ENCODE results near the gene PIK3AP1. TPM values are rescaled to one million over a fixed set of nuclear protein-coding genes. Genes with fewer than 3 reads are reported as not detected.

Gene PIK3AP1
- total RNA-seq, 1 experiment from 2014 or later = 1.7 TPM

DNA sequence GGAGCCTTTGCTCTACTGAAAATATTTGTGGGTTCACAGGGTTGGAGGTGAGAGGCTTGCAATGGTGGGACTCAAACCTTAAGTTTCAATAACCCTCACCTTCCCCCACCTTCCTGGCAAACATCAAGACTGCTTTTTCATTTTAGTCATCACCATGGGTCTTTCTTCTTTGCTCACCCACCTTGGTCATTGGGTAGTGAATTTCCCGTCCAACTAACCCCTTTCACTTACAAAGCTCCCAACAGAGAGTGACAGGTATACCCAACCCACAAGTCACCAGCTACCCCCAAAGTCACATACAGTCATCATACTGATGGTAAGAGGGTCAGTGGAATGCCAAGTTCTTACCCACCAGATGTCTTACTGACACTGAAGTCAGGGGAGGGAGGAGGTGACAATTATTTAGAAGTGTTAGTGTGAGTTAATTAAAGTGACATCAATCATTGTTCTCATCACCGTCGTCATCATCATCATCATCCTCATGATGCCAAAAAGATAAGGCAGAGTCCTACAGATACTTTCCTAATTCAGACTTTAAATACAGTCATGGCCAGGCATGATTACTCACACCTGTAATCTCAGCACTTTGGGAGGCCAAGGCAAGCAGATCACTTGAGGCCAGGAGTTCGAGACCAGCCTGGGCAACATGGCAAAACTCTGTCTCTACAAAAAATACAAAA lies 49.0 kb downstream of the PIK3AP1 start:
- no peak overlapping the region for H3K9ac ChIP-seq (ENCODE audit: extremely low read depth, insufficient read length, low read length)
- no peak overlapping the region for H3K4ac ChIP-seq (ENCODE audit: low read depth, low read length)
- H3K4me2 ChIP-seq (ENCODE audit: insufficient read depth, insufficient read length, low read length) = no peak overlapping the region
- H3K9me3 Mint-ChIP-seq = no peaks in the 10 kb centered on the region
- no peak overlapping the region for H2BK15ac ChIP-seq (ENCODE audit: low read depth, low read length)
- H3T11ph ChIP-seq (ENCODE audit: low read length) = no peak overlapping the region
- no peaks in the 10 kb centered on the region for H3K36me3 Mint-ChIP-seq (ENCODE audit: insufficient read depth in 1 of 3, low read depth in 3 of 3)
- no peak for DNase-seq
- no peaks in the 10 kb centered on the region for H3K9me3 ChIP-seq (ENCODE audit: control insufficient read depth, low read depth, low read length)
- no peaks in the 10 kb centered on the region for H4K20me1 ChIP-seq (ENCODE audit: control insufficient read depth, insufficient read depth, insufficient read length)
- no peak overlapping the region for H2BK120ac ChIP-seq (ENCODE audit: low read depth, low read length, poor library complexity, severe bottlenecking)
- H3K79me1 ChIP-seq (ENCODE audit: insufficient read depth, low read depth, low read length, poor library complexity, severe bottlenecking) = no peaks in the 10 kb centered on the region
- no peak overlapping the region for H4K5ac ChIP-seq (ENCODE audit: insufficient read length, low read depth, low read length)
- H3K4me1 ChIP-seq (ENCODE audit: insufficient read depth, low read length) = no peaks in the 10 kb centered on the region
- H3K14ac ChIP-seq (ENCODE audit: insufficient read depth, low read length) = no peak overlapping the region
- no peak overlapping the region for H2BK20ac ChIP-seq (ENCODE audit: low read depth, low read length, poor library complexity, severe bottlenecking)
- no peak overlapping the region for H3K56ac ChIP-seq (ENCODE audit: insufficient read length, low read depth, low read length)
- no peak overlapping the region for H2BK12ac ChIP-seq (ENCODE audit: insufficient read length, low read depth, low read length)
- TF ChIP-seq CTCF (conservative IDR thresholded peaks at IDR 0.05) = no peak
- H3K27me3 Mint-ChIP-seq (ENCODE audit: low read depth) = no peaks in the 10 kb centered on the region
- no peak overlapping the region for H3K23ac ChIP-seq (ENCODE audit: insufficient read length, low read depth, low read length)
- no peaks in the 10 kb centered on the region for H3K23me2 ChIP-seq (ENCODE audit: insufficient read length, low read depth, low read length, poor library complexity, severe bottlenecking)
- H3K18ac ChIP-seq (ENCODE audit: insufficient read length, low read depth, low read length) = no peak overlapping the region
- H2AFZ ChIP-seq (ENCODE audit: low read length) = no peak overlapping the region
- H3K27ac Mint-ChIP-seq = peak overlapping the region in 1 of 3 experiments; percentile 9; a peak in 1 of 7 replicates
- no peaks in the 10 kb centered on the region for H3K79me2 ChIP-seq (ENCODE audit: insufficient read depth, low read length)
- H3K27ac ChIP-seq (ENCODE audit: insufficient read length, low read depth, low read length) = no peak overlapping the region
- no peaks in the 10 kb centered on the region for H3K27me3 ChIP-seq (ENCODE audit: insufficient read depth, low read length)
- H3K4me1 Mint-ChIP-seq = peaks cover 12 to 18% of the 10 kb centered on the region in 2 experiments
- H3K4me3 Mint-ChIP-seq = no peak overlapping the region
- no CpG with 5 or more reads among the region's 4 CpGs for WGBS (ENCODE audit: extremely low coverage, insufficient read length, low lambda C conversion rate)
- H4K91ac ChIP-seq (ENCODE audit: insufficient read length, low read depth, low read length) = no peak overlapping the region
- no peak overlapping the region for H2BK5ac ChIP-seq (ENCODE audit: insufficient read length, low read length)
- no peak overlapping the region for H2AK5ac ChIP-seq (ENCODE audit: insufficient read length, low read length)
- H4K8ac ChIP-seq (replicated peaks; ENCODE audit: insufficient read length, low read depth, low read length) = no peak overlapping the region

Data from H9 (cell line).